ENCODE results near the gene RASA2. TPM values are rescaled to one million over a fixed set of nuclear protein-coding genes. Genes with fewer than 3 reads are reported as not detected.

The RASA2 gene
- polyA plus RNA-seq, 12 donors = 7.5 to 19.4 (median 12.8) TPM; not detected in 1

Other genes with a start within 250 kb of the RASA2 start
- 10 to 100 TPM in 11 of 12 donors, not detected in 1; 17.6 to 37.4 (median 20.8) TPM for gene ZBTB38, start 118.5 kb upstream of the RASA2 start, polyA plus RNA-seq (ENCODE audit: insufficient read length in 12 of 12)

Measured in muscle of arm (tissue), 12 donors.